Prostate gland (tissue), 2 donors: ENCODE measurements around the gene MT1B.

Experiments
- CTCF ChIP-seq, 4 experiments: fragments of 200-600 bp in 2 of 4; fragments of 450-650 bp in 2 of 4; sonication (generic) in 2 of 4; IDR thresholded peaks; 1 replicate in 3 of 4; 2 replicates in 1 of 4; pipeline ENCODE4 v1.5.1; 2016 to 2019; ENCODE audit warnings: antibody characterized with exemption in 4 of 4, mild to moderate bottlenecking in 2 of 4, moderate library complexity in 2 of 4
- POLR2AphosphoS5 ChIP-seq: sonication (generic); formaldehyde crosslinking; IDR thresholded peaks from one replicate; pipeline ENCODE4 v1.6.1; 2017; ENCODE audit warnings: antibody characterized with exemption

- TF ChIP-seq CTCF (IDR thresholded peaks at IDR 0.05) (no peak), POLR2AphosphoS5 (no peak)
Observed at GRCh38 chr16:56662357-56663354, 11.0 kb downstream of the MT1B start.
